Middle frontal gyrus (tissue), 1 donor: ENCODE measurements around the gene CFAP46.
"Not testable (repeated sequence)": the region's sequence is repeated elsewhere in the genome, so short reads cannot be mapped to it uniquely, and the experiment has no call there.

ENCODE experiments used
- DNase-seq: peaks from one replicate; pipeline ENCODE4 v3.0.0-alpha.2; 2015; ENCODE audit warnings: low spot score; ENCODE audit errors: extremely low spot score

The CFAP46 gene

GRCh38 chr10:132928261-132928660, 14.1 kb downstream of the CFAP46 start:
- no peak for DNase-seq

DNA sequence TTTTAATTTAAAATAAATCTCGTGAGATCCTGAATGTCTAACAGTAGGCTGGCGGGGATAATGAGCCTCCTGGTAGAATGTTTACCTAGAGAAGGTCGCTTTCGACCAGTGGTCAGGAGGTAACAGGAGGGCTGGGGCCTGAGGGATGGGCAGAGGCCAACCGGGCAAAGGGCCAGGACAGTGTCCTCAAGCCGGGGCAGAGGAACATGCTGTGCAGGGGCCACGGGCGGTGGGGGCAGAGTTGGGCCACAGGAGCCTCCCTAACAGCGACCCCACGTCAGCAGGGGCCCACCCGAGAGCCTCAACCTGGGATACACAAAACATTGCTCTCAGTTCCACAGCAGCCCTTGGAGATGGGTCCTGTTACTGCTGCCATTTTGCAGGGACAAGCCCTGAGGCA, 14.5 kb downstream of the CFAP46 start:
- no peak for DNase-seq

DNA sequence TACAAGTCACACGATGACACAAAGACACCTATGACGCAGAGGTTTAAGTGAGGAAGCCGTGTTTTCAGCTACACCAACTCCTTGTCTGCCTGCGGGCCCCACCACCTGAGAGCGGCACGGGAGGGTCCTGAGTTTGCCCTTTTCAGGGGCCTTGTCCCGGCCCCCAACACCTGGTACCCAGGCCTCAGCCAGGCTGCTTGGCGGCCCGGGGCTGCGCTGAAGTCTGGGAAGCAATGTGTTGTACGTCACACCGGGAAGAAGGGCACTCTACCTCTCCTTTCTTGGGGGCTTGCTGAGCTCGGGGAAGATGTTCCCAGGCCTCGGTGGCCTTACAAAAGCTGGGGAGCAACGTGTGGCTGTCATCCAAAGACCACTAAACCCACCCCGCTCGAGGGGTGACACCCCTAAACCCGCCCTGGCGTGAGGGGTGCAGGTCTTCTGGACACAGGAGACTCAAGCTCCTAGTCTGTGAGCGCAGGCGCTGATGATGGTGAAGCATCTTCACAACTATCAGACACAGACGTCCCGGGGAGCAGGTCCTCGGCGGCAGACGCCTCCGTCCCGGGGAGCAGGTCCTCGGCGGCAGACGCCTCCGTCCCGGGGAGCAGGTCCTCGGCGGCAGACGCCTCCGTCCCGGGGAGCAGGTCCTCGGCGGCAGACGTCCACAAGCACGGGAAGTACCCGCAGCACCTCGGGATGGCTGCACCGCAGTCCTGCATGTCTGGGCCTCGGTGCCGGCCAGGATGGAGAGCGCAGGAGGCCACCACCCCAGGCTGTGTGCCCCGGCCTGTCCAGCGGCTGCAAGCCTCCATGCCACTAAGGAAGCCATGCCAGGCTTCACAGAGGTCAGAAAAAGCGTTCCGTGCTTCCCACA, 15.4 kb downstream of the CFAP46 start:
- DNase-seq = no peak

GRCh38 chr10:132926070-132926469, 16.3 kb downstream of the CFAP46 start:
- DNase-seq = no peak

DNA sequence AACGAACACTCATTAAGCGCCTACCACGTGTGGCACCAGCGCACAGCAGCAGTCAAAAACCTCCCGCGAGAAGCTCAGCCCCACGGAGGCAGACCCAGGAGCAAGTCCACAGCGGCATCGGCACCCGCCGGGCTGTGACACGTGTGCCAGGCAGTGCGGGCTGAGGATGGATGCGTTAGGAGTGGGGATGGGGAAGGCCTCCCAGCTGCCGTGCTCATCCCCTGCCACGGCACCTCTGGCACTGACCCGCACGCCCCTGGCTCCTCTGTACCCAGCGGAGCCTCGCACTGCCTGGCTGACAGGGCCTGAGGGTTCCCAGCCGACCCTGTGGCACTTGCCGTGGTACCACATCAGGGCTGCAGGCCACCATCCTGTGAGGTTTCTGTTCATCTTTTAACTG, 16.8 kb downstream of the CFAP46 start:
- no peak for DNase-seq

- DNase-seq = no peak
Observed at GRCh38 chr10:132925071-132925561, 17.3 kb downstream of the CFAP46 start.

DNA sequence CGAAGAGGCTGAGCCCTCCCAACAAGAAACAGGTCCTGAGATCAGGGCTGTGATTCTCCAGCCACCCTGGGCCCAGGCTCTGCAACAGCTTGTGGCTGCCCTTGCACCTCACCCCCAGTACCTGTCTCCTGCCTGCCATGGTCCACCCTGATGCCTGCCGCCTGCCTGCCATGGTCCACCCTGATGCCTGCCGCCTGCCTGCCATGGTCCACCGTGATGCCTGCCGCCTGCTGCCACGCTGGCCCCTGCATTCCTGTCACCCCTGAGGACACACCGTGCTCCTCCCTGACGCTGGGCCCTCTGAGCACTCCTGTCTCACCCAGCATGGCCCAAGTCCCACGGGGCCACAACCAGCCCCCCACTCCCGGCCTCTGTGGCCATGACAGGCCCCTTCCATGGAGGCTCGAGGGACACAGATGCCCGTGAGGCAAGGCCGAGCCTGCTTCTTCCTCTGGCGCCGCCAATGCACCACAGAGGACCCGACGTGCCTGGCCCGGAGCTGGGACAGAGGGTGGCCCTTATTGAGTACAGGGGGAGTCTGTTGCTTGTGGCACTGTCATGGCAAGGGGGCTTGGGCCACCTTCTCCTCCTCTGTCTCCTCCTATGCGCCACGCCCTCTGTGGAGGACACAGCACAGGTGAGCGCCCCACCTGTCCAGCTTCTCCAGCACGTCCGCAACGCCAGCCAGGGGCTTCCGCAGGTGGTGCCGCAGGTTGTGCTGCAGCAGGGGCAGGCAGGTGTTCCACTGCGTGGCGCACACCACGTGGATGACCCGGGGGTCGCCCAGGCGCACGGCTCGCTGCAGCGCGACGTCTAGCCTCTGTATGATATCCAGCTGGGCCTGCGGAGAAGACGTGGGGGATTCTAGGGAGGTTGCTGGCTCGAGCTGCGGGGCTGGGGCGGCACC, 18.1 kb downstream of the CFAP46 start:
- no peak for DNase-seq

DNA sequence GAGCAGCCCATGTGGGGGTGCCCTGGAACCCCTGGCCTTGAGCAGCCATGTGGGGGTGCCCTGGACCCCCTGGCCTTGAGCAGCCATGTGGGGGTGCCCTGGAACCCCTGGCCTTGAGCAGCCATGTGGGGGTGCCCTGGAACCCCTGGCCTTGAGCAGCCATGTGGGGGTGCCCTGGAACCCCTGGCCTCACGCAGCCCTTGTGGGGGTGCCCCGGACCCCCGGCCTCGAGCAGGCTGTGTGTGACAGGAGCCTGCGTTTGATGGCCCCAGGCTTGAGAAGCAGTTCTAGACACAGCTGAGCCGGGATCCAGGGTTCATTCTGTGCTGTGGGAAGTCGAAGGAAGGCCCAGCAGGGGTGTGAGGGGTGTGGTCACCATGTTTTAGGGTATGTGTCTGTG, 19.0 kb downstream of the CFAP46 start:
- not testable (repeated sequence) for DNase-seq

DNA sequence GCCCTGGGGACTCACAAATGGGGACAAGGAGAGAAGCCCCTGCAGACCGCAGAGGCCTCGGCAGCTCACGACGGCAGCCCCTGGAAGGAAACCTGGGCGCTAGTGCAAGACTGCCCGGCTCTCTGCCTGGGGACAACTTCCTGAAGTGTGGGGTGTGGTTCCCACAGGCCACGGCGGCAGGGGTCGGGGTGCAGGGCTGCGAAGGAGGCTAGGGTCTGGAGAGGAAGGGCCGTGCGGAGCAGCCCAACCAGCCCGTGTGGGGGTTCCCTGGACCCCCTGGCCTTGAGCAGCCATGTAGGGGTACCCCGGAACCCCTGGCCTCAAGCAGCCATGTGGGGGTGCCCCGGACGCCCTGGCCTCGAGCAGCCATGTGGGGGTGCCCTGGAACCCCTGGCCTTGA, 19.5 kb downstream of the CFAP46 start:
- DNase-seq = no peak

DNA sequence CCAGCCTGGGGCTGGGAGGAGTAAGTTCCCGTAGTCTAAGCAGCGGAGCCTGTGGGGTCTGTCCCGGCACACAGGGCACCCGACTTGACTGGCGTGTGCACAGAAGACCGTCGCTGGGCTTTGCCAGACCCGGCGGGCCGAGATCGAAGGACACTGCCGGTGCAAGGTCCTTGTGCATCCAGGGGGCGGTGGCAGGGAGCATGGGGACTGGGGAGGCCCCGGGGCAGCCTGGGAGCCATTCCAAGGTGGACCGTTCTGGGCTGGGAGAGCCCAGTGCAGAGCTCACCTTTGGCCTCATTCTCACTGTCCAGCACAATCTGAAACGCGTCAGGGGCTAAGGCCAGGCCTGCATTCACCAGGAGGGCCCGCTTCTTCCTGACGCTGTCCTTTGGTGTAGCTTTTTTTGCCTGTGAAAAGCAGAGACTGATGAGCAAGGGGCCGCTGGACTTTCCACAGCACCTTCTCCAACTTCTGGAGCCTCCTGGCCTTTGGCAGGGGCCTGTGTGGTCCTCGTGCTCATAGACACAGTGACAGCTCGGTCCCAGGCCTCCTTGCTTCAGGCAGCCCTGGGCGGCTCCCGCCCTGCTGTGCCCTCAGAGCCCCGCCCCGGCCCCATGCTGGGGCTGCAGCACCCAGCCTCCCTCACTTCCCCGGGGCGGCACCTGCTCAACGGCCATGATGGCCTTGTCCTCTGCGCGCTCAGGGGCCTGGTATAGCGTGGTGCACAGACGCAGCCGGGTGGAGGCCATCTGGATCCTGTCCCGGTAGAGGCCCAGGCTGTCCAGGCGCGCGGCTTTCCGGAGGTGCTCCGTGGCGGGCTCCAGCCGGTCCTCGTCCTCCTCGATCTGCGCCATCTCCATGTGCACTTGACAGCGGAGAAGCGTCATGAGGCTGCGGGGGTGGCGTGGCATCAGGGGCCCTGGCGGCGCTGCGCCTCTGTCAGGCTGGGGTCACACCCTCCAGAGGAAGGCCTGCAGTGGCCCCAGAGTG, 20.3 kb downstream of the CFAP46 start:
- DNase-seq = no peak

GRCh38 chr10:132921086-132921485, 21.3 kb downstream of the CFAP46 start:
- no peak for DNase-seq

DNA sequence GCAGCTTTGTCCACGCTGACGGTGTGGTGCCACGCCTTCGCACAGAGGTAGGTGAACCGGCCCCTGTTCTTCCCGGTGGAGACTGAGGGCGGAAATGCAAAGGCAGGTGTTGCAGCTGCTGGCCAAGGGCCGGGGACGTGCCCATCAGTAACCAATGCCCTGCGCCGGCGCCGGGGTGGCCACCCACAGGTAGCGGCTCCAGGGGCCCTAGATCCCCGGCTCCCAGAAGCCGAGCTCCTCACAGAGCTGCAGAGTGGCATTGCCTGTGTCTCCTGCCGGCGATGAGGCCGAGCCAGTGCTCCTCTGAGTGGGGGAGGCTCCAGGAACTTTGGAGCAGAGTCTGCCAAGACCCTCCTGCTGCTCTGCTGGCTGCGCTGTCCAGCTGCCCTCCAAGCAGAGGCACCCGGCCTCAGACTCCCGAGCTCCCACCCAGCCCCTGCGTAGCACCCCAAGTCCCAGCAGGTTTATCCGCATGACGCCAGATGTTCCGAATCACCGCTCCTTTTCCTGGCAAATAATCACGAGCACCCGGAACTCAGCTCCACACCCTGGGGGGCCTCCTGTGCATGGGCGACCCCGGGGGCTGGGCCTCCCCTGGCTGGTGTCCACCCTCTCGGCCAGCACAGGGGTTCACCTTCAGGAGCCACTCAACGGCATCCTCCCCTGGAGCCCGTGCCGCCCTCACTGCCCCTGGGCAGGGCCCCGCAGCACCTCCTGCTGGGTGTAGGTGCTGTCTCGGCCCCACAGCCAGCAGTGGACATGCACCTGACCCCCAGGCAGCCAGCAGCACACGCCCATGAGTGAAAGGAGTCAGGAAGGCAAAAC, 22.1 kb downstream of the CFAP46 start:
- no peak for DNase-seq

GRCh38 chr10:132919374-132920100, 22.8 kb downstream of the CFAP46 start:
- DNase-seq = no peak

- DNase-seq = no peak
Observed at GRCh38 chr10:132918617-132919373, 23.6 kb downstream of the CFAP46 start.

DNA sequence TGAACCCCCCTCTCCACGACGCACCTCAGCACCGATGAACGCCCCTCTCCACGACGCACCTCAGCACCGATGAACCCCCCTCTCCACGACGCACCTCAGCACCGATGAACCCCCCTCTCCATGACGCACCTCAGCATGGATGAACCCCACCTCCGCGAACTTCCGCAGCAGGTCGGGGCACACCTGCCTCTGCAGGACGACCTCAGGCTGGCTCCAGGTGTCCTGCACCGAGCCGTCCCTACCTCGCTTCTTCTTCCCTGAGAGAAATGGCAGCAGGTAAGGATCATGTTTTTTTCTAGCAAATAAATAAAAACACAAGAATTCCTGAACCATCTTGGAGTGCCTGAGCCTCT, 24.1 kb downstream of the CFAP46 start:
- DNase-seq = no peak

DNA sequence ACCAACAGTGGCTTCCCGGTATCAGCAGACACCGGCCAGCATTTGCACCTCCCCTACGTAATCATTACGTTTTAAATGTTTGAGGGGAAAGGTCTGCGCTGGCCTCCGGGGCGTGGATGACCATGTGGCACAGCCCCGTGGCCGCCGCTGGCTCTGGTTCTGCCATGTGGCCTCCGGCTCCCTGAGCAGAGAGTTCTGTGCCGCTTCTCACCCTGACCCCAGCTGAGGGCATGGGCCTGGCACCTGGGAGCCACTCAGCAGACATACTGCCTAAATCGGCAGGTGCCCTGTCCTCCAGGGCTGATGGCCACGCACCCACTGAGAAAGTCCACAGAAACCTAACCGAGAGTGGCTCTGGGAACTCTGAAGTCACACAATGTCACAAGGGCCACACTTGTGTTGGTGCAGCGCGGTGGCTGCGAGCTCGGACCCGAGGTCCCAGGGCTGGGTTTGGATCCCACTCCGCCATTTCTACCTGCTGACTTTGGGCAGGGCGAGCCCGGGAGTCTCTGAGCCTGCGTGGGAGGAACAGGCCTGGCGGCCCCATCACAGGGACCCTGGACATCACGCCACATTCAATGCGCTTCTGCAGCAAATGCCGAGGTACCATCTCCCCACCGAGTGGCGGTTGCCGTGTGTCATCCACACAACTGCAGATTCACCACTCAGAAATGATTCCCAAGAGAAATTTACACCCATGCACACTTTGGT, 25.3 kb downstream of the CFAP46 start:
- no peak for DNase-seq

- no peak for DNase-seq
Observed at GRCh38 chr10:132916421-132916841, 25.9 kb downstream of the CFAP46 start.

GRCh38 chr10:132915411-132915810, 27.0 kb downstream of the CFAP46 start:
- DNase-seq = no peak
